Astrocyte of the spinal cord (primary cell): ENCODE measurements around the gene RGL1.
"Not testable (repeated sequence)": the region's sequence is repeated elsewhere in the genome, so short reads cannot be mapped to it uniquely, and the experiment has no call there.

ENCODE experiments used
- DNase-seq: peaks from one replicate; pipeline ENCODE4 v3.0.0; 2011; ENCODE audit warnings: low read depth, low spot score
- H3K4me3 ChIP-seq: 2 replicates; pipeline ENCODE4 v1.5.1; 2011; ENCODE audit warnings: low read depth, mild to moderate bottlenecking, low read length, moderate library complexity
- CTCF ChIP-seq: IDR thresholded peaks from 2 replicates; pipeline ENCODE4 v1.5.1; 2012; ENCODE audit warnings: low read depth, mild to moderate bottlenecking, low read length, inconsistent platforms
- in situ Hi-C: cut with HindIII; loops from 2 replicates; pipeline ENCODE4 v1.10.0; 2017; ENCODE audit warnings: low sequenced_read_pairs

Gene RGL1

GRCh38 chr1:183783767-183784637 is 20.9 kb upstream of the RGL1 start:
- peak; percentile 94 for DNase-seq
- no peak for TF ChIP-seq CTCF
- H3K4me3 ChIP-seq: no peak overlapping the region
- in situ Hi-C loops: no loop called here

- DNase-seq, H3K4me3 ChIP-seq, in situ Hi-C loops: not testable (repeated sequence)
Observed at GRCh38 chr1:183785921-183786320, 19.0 kb upstream of the RGL1 start.

- no peak overlapping the region for H3K4me3 ChIP-seq
- no peak for DNase-seq
- in situ Hi-C loops: no loop called here
- no peak for TF ChIP-seq CTCF
Observed at GRCh38 chr1:183787704-183788103, 17.2 kb upstream of the RGL1 start.

GRCh38 chr1:183791319-183791718 is 13.6 kb upstream of the RGL1 start:
- in situ Hi-C loops: no loop called here
- TF ChIP-seq CTCF: no peak
- no peak for DNase-seq
- H3K4me3 ChIP-seq: no peak overlapping the region

- no peak for TF ChIP-seq CTCF
- in situ Hi-C loops: no loop called here
- no peak for DNase-seq
Observed at GRCh38 chr1:183792300-183792699, 12.6 kb upstream of the RGL1 start.

GRCh38 chr1:183794088-183794487 is 10.8 kb upstream of the RGL1 start:
- H3K4me3 ChIP-seq: no peak overlapping the region
- in situ Hi-C loops: no loop called here
- DNase-seq: no peak
- no peak for TF ChIP-seq CTCF

More at GRCh38 chr1:183792300-183792699, 12.6 kb upstream of the RGL1 start:
- no peak overlapping the region for H3K4me3 ChIP-seq

- no peak for TF ChIP-seq CTCF
- DNase-seq: no peak
- in situ Hi-C loops: no loop called here
- no peak overlapping the region for H3K4me3 ChIP-seq
Observed at GRCh38 chr1:183800449-183800848, 4.5 kb upstream of the RGL1 start.
